Astrocyte (in vitro differentiated cells and primary cell): ENCODE measurements around the gene HOXB13. TPM values are rescaled to one million over a fixed set of nuclear protein-coding genes. Genes with fewer than 3 reads are reported as not detected.

ENCODE experiments used
- DNase-seq: peaks from one replicate; pipeline ENCODE4 v3.0.0-alpha.2; 2010; ENCODE audit warnings: low read depth
- FAIRE-seq: peaks from 2 replicates; lab custom pipeline; 2011; peaks lifted over from hg19 to GRCh38; lab: Jason Lieb, UNC
- H2AFZ ChIP-seq: 2 replicates; pipeline ENCODE4 v1.6.0; 2012; ENCODE audit warnings: low read depth, low read length, inconsistent platforms
- H3K27ac ChIP-seq: 2 replicates; pipeline ENCODE4 v1.5.1; 2011; ENCODE audit warnings: low read depth, low read length, inconsistent platforms
- H3K27me3 ChIP-seq: 2 replicates; pipeline ENCODE4 v1.6.0; 2011; ENCODE audit warnings: low read length, inconsistent platforms; ENCODE audit not compliant: insufficient read depth
- H3K36me3 ChIP-seq: 2 replicates; pipeline ENCODE4 v1.5.1; 2011; ENCODE audit warnings: low read length, inconsistent platforms; ENCODE audit not compliant: insufficient read depth
- H3K4me1 ChIP-seq: 2 replicates; pipeline ENCODE4 v1.5.1; 2011; ENCODE audit warnings: low read length, inconsistent platforms; ENCODE audit not compliant: insufficient read depth
- H3K4me2 ChIP-seq: 2 replicates; pipeline ENCODE4 v1.6.0; 2012; ENCODE audit warnings: low read length, inconsistent platforms
- H3K4me3 ChIP-seq: 2 replicates; pipeline ENCODE4 v1.5.1; 2011; ENCODE audit warnings: low read depth, mild to moderate bottlenecking, low read length, inconsistent platforms; ENCODE audit not compliant: insufficient read depth
- H3K79me2 ChIP-seq: 2 replicates; pipeline ENCODE4 v1.6.0; 2012; ENCODE audit warnings: mild to moderate bottlenecking, low read length, inconsistent platforms; ENCODE audit not compliant: insufficient read depth
- H3K9ac ChIP-seq: 2 replicates; pipeline ENCODE4 v1.6.0; 2012; ENCODE audit warnings: mild to moderate bottlenecking, low read length, inconsistent platforms
- H3K9me3 ChIP-seq: 2 replicates; pipeline ENCODE4 v1.5.1; 2012; ENCODE audit warnings: low read depth, mild to moderate bottlenecking, low read length, inconsistent platforms; ENCODE audit not compliant: insufficient read depth
- H4K20me1 ChIP-seq: 2 replicates; pipeline ENCODE4 v1.6.0; 2012; ENCODE audit warnings: low read length, inconsistent platforms; ENCODE audit not compliant: insufficient read depth
- H3K27ac Mint-ChIP-seq: one replicate; pipeline ENCODE4 v1.8.0; 2021; ENCODE audit warnings: mild to moderate bottlenecking, mixed read lengths; ENCODE audit not compliant: unreplicated experiment
- H3K27me3 Mint-ChIP-seq: one replicate; pipeline ENCODE4 v1.8.0; 2021; ENCODE audit warnings: low read depth, mixed read lengths; ENCODE audit not compliant: unreplicated experiment
- H3K36me3 Mint-ChIP-seq: one replicate; pipeline ENCODE4 v1.8.0; 2021; ENCODE audit warnings: low read depth, mixed read lengths; ENCODE audit not compliant: unreplicated experiment
- H3K4me1 Mint-ChIP-seq: one replicate; pipeline ENCODE4 v1.8.0; 2021; ENCODE audit warnings: low read depth, mixed read lengths; ENCODE audit not compliant: unreplicated experiment
- H3K4me3 Mint-ChIP-seq: one replicate; pipeline ENCODE4 v1.8.0; 2021; ENCODE audit warnings: mild to moderate bottlenecking, moderate library complexity, mixed read lengths; ENCODE audit not compliant: unreplicated experiment
- H3K9me3 Mint-ChIP-seq: one replicate; pipeline ENCODE4 v1.8.0; 2021; ENCODE audit warnings: mild to moderate bottlenecking, mixed read lengths; ENCODE audit not compliant: unreplicated experiment
- CTCF ChIP-seq: IDR thresholded peaks from 2 replicates; pipeline ENCODE4 v1.5.1; 2011; ENCODE audit warnings: low read depth, mild to moderate bottlenecking, inconsistent platforms, low read length, moderate library complexity; ENCODE audit not compliant: insufficient read depth
- EZH2 ChIP-seq: IDR thresholded peaks from 2 replicates; pipeline ENCODE4 v1.6.1; 2012; ENCODE audit warnings: mild to moderate bottlenecking, low read length, inconsistent platforms; ENCODE audit not compliant: insufficient read depth
- total RNA-seq: library from RNA; stranded (reverse); gene quantifications from 2 replicates; pipeline ENCODE4 v1.2.1, GENCODE V29; 2021

Gene HOXB13
- total RNA-seq, 1 donor from 2014 or later = not detected

GRCh38 chr17:48725004-48725287 lies 3.6 kb downstream of the HOXB13 start:
- Mint-ChIP-seq H3K9me3 (peaks cover 16% of the 10 kb centered on the region), H3K4me3 (no peak overlapping the region), H3K27ac (no peak overlapping the region), H3K36me3 (peaks cover 4% of the 10 kb centered on the region), H3K27me3 (peaks cover 96% of the 10 kb centered on the region), H3K4me1 (no peaks in the 10 kb centered on the region)
- no peak for FAIRE-seq
- H3K79me2 ChIP-seq = no peaks in the 10 kb centered on the region
- no peak for TF ChIP-seq CTCF
- TF ChIP-seq EZH2 = no peak
- no peak overlapping the region for H3K9ac ChIP-seq
- peak overlapping the region; percentile 15 for H3K4me2 ChIP-seq
- H3K27me3 ChIP-seq = peaks cover 98% of the 10 kb centered on the region
- no peak overlapping the region for H3K27ac ChIP-seq
- no peak for DNase-seq
- peaks cover 6% of the 10 kb centered on the region for H4K20me1 ChIP-seq
- H2AFZ ChIP-seq = no peak overlapping the region
- peaks cover 16% of the 10 kb centered on the region for H3K9me3 ChIP-seq
- peaks cover 2% of the 10 kb centered on the region for H3K4me1 ChIP-seq
- no peak overlapping the region for H3K4me3 ChIP-seq
- H3K36me3 ChIP-seq = no peaks in the 10 kb centered on the region

- peak overlapping the region; percentile 15 for H3K4me2 ChIP-seq
- H3K27me3 ChIP-seq = peaks cover 98% of the 10 kb centered on the region
- peaks cover 4% of the 10 kb centered on the region for H3K36me3 Mint-ChIP-seq
- peaks cover 2% of the 10 kb centered on the region for H3K4me1 ChIP-seq
- no peak overlapping the region for H3K27ac Mint-ChIP-seq
- peaks cover 16% of the 10 kb centered on the region for H3K9me3 Mint-ChIP-seq
- H3K27ac ChIP-seq = no peak overlapping the region
- no peak overlapping the region for H3K9ac ChIP-seq
- DNase-seq = peak; percentile 30
- no peak for FAIRE-seq
- H3K27me3 Mint-ChIP-seq = peaks cover 96% of the 10 kb centered on the region
- H2AFZ ChIP-seq = no peak overlapping the region
- H3K9me3 ChIP-seq = peaks cover 16% of the 10 kb centered on the region
- H3K79me2 ChIP-seq = no peaks in the 10 kb centered on the region
- TF ChIP-seq CTCF = peak; percentile 60
- TF ChIP-seq EZH2 = peak; percentile 29
- peaks cover 6% of the 10 kb centered on the region for H4K20me1 ChIP-seq
- H3K36me3 ChIP-seq = no peaks in the 10 kb centered on the region
- no peak overlapping the region for H3K4me3 ChIP-seq
- no peaks in the 10 kb centered on the region for H3K4me1 Mint-ChIP-seq
- no peak overlapping the region for H3K4me3 Mint-ChIP-seq
These were observed 4.1 kb downstream of the HOXB13 start for GRCh38 chr17:48724251-48725003.
